ENCODE data around the gene AZU1.
A peak's percentile ranks its signal among the peaks of the same experiment; 100 is the strongest.

The AZU1 gene

GRCh38 chr19:797528-798414 is 29.9 kb upstream of the AZU1 start:
- peak overlapping the region; percentile 95 for H3K27ac ChIP-seq (ENCODE audit: low read depth, low read length)

GRCh38 chr19:798415-799075 is 29.1 kb upstream of the AZU1 start:
- Histone ChIP-seq H3K27ac (ENCODE audit: low read depth, low read length) (peak overlapping the region; percentile 73), H3K4me1 (ENCODE audit: control insufficient read depth in 1 of 2, insufficient read depth in 2 of 2, low read length in 2 of 2) (peaks cover 35 to 57% of the 10 kb centered on the region in 2 donors), H3K36me3 (ENCODE audit: control insufficient read depth in 1 of 2, insufficient read depth in 2 of 2, low read length in 2 of 2) (peaks cover 2 to 21% of the 10 kb centered on the region in 2 donors), H3K9me3 (ENCODE audit: control insufficient read depth in 1 of 2, low read length in 2 of 2) (no peaks in the 10 kb centered on the region), H3K9ac (ENCODE audit: low read depth in 1 of 2, low read length in 2 of 2) (peak overlapping the region; percentile 80 to 88), H3K4me3 (ENCODE audit: low read depth in 1 of 2, low read length in 2 of 2) (peak overlapping the region; percentile 86 to 90), H3K27me3 (ENCODE audit: control insufficient read depth in 1 of 2, insufficient read depth in 2 of 2, low read length in 2 of 2) (no peaks in the 10 kb centered on the region)

More at GRCh38 chr19:797528-798414, 29.9 kb upstream of the AZU1 start:
- H3K9me3 ChIP-seq (ENCODE audit: control insufficient read depth in 1 of 2, low read length in 2 of 2): no peaks in the 10 kb centered on the region
- H3K4me1 ChIP-seq (ENCODE audit: control insufficient read depth in 1 of 2, insufficient read depth in 2 of 2, low read length in 2 of 2): peaks cover 35 to 50% of the 10 kb centered on the region in 2 donors
- peak overlapping the region; percentile 80 to 88 for H3K9ac ChIP-seq (ENCODE audit: low read depth in 1 of 2, low read length in 2 of 2)
- H3K4me3 ChIP-seq (ENCODE audit: low read depth in 1 of 2, low read length in 2 of 2): peak overlapping the region; percentile 86 to 90
- no peaks in the 10 kb centered on the region for H3K27me3 ChIP-seq (ENCODE audit: control insufficient read depth in 1 of 2, insufficient read depth in 2 of 2, low read length in 2 of 2)
- H3K36me3 ChIP-seq (ENCODE audit: control insufficient read depth in 1 of 2, insufficient read depth in 2 of 2, low read length in 2 of 2): peaks cover 0 to 14% of the 10 kb centered on the region in 2 donors

- Histone ChIP-seq H3K4me3 (ENCODE audit: low read depth in 1 of 2, low read length in 2 of 2) (peak overlapping the region; percentile 86 to 90), H3K27me3 (ENCODE audit: control insufficient read depth in 1 of 2, insufficient read depth in 2 of 2, low read length in 2 of 2) (no peaks in the 10 kb centered on the region), H3K9ac (ENCODE audit: low read depth in 1 of 2, low read length in 2 of 2) (peak overlapping the region; percentile 80 to 88), H3K36me3 (ENCODE audit: control insufficient read depth in 1 of 2, insufficient read depth in 2 of 2, low read length in 2 of 2) (peaks cover 9 to 29% of the 10 kb centered on the region in 2 donors), H3K27ac (ENCODE audit: low read depth, low read length) (peak overlapping the region; percentile 58), H3K9me3 (ENCODE audit: control insufficient read depth in 1 of 2, low read length in 2 of 2) (no peaks in the 10 kb centered on the region), H3K4me1 (ENCODE audit: control insufficient read depth in 1 of 2, insufficient read depth in 2 of 2, low read length in 2 of 2) (peaks cover 35 to 57% of the 10 kb centered on the region in 2 donors)
These were observed 28.4 kb upstream of the AZU1 start for GRCh38 chr19:799076-799881.

- no peaks in the 10 kb centered on the region for H3K27me3 ChIP-seq (ENCODE audit: control insufficient read depth in 1 of 2, insufficient read depth in 2 of 2, low read length in 2 of 2)
- H3K36me3 ChIP-seq (ENCODE audit: control insufficient read depth in 1 of 2, insufficient read depth in 2 of 2, low read length in 2 of 2): peaks cover 21 to 41% of the 10 kb centered on the region in 2 donors
- H3K4me1 ChIP-seq (ENCODE audit: control insufficient read depth in 1 of 2, insufficient read depth in 2 of 2, low read length in 2 of 2): peaks cover 35 to 57% of the 10 kb centered on the region in 2 donors
- peak overlapping the region; percentile 60 to 66 for H3K4me3 ChIP-seq (ENCODE audit: low read depth in 1 of 2, low read length in 2 of 2)
- peak overlapping the region; percentile 11 to 30 for H3K9ac ChIP-seq (ENCODE audit: low read depth in 1 of 2, low read length in 2 of 2)
- H3K9me3 ChIP-seq (ENCODE audit: control insufficient read depth in 1 of 2, low read length in 2 of 2): no peaks in the 10 kb centered on the region
- H3K27ac ChIP-seq (ENCODE audit: low read depth, low read length): no peak overlapping the region
These were observed 27.1 kb upstream of the AZU1 start for GRCh38 chr19:800360-801029.

GRCh38 chr19:801030-801860 is 26.4 kb upstream of the AZU1 start:
- H3K9me3 ChIP-seq (ENCODE audit: control insufficient read depth in 1 of 2, low read length in 2 of 2): no peaks in the 10 kb centered on the region
- H3K4me3 ChIP-seq (ENCODE audit: low read depth in 1 of 2, low read length in 2 of 2): peak overlapping the region; percentile 60 to 66
- H3K9ac ChIP-seq (ENCODE audit: low read depth in 1 of 2, low read length in 2 of 2): peak overlapping the region in 1 of 2 donors; percentile 16
- H3K27me3 ChIP-seq (ENCODE audit: control insufficient read depth in 1 of 2, insufficient read depth in 2 of 2, low read length in 2 of 2): no peaks in the 10 kb centered on the region
- H3K4me1 ChIP-seq (ENCODE audit: control insufficient read depth in 1 of 2, insufficient read depth in 2 of 2, low read length in 2 of 2): peaks cover 35 to 53% of the 10 kb centered on the region in 2 donors
- H3K36me3 ChIP-seq (ENCODE audit: control insufficient read depth in 1 of 2, insufficient read depth in 2 of 2, low read length in 2 of 2): peaks cover 23 to 44% of the 10 kb centered on the region in 2 donors
- H3K27ac ChIP-seq (ENCODE audit: low read depth, low read length): no peak overlapping the region

GRCh38 chr19:801861-802497 is 25.7 kb upstream of the AZU1 start:
- Histone ChIP-seq H3K4me1 (ENCODE audit: control insufficient read depth in 1 of 2, insufficient read depth in 2 of 2, low read length in 2 of 2) (peaks cover 35 to 52% of the 10 kb centered on the region in 2 donors), H3K36me3 (ENCODE audit: control insufficient read depth in 1 of 2, insufficient read depth in 2 of 2, low read length in 2 of 2) (peaks cover 24 to 51% of the 10 kb centered on the region in 2 donors), H3K9me3 (ENCODE audit: control insufficient read depth in 1 of 2, low read length in 2 of 2) (no peaks in the 10 kb centered on the region), H3K9ac (ENCODE audit: low read depth in 1 of 2, low read length in 2 of 2) (peak overlapping the region in 1 of 2 donors; percentile 16), H3K27ac (ENCODE audit: low read depth, low read length) (no peak overlapping the region), H3K27me3 (ENCODE audit: control insufficient read depth in 1 of 2, insufficient read depth in 2 of 2, low read length in 2 of 2) (no peaks in the 10 kb centered on the region), H3K4me3 (ENCODE audit: low read depth in 1 of 2, low read length in 2 of 2) (peak overlapping the region; percentile 46 to 66)

- H3K27ac ChIP-seq (ENCODE audit: low read depth, low read length): no peak overlapping the region
- H3K27me3 ChIP-seq (ENCODE audit: control insufficient read depth in 1 of 2, insufficient read depth in 2 of 2, low read length in 2 of 2): no peaks in the 10 kb centered on the region
- no peak overlapping the region for H3K9ac ChIP-seq (ENCODE audit: low read depth in 1 of 2, low read length in 2 of 2)
- H3K4me1 ChIP-seq (ENCODE audit: control insufficient read depth in 1 of 2, insufficient read depth in 2 of 2, low read length in 2 of 2): peaks cover 35 to 52% of the 10 kb centered on the region in 2 donors
- peak overlapping the region in 1 of 2 donors; percentile 46 for H3K4me3 ChIP-seq (ENCODE audit: low read depth in 1 of 2, low read length in 2 of 2)
- H3K36me3 ChIP-seq (ENCODE audit: control insufficient read depth in 1 of 2, insufficient read depth in 2 of 2, low read length in 2 of 2): peaks cover 30 to 58% of the 10 kb centered on the region in 2 donors
- H3K9me3 ChIP-seq (ENCODE audit: control insufficient read depth in 1 of 2, low read length in 2 of 2): no peaks in the 10 kb centered on the region
These were observed 25.0 kb upstream of the AZU1 start for GRCh38 chr19:802498-803098.

GRCh38 chr19:803099-803561 is 24.5 kb upstream of the AZU1 start:
- Histone ChIP-seq H3K4me1 (ENCODE audit: control insufficient read depth in 1 of 2, insufficient read depth in 2 of 2, low read length in 2 of 2) (peaks cover 35 to 52% of the 10 kb centered on the region in 2 donors), H3K36me3 (ENCODE audit: control insufficient read depth in 1 of 2, insufficient read depth in 2 of 2, low read length in 2 of 2) (peaks cover 34 to 63% of the 10 kb centered on the region in 2 donors), H3K9ac (ENCODE audit: low read depth in 1 of 2, low read length in 2 of 2) (no peak overlapping the region), H3K9me3 (ENCODE audit: control insufficient read depth in 1 of 2, low read length in 2 of 2) (no peaks in the 10 kb centered on the region), H3K27ac (ENCODE audit: low read depth, low read length) (no peak overlapping the region), H3K4me3 (ENCODE audit: low read depth in 1 of 2, low read length in 2 of 2) (no peak overlapping the region), H3K27me3 (ENCODE audit: control insufficient read depth in 1 of 2, insufficient read depth in 2 of 2, low read length in 2 of 2) (no peaks in the 10 kb centered on the region)

All from duodenal mucosa (tissue), 2 donors.